ENCODE results near the gene SMPX.
"Not testable (repeated sequence)": the region's sequence is repeated elsewhere in the genome, so short reads cannot be mapped to it uniquely, and the experiment has no call there.

SMPX gene

GRCh38 chrX:21757960-21758359 is at the start of gene SMPX:
Gene SMPX, minus strand, starts transcription at chrX:21758116. Its CDS starts 3,826 bp downstream, at chrX:21754290.
- DNase-seq, result no peak

GRCh38 chrX:21806691-21807090 is 48.8 kb upstream of the SMPX start:
- DNase-seq, result no peak

GRCh38 chrX:21802839-21803238 is 44.9 kb upstream of the SMPX start:
- no peak for DNase-seq

- no peak for DNase-seq
These were observed 44.2 kb upstream of the SMPX start for GRCh38 chrX:21802054-21802670.

DNA sequence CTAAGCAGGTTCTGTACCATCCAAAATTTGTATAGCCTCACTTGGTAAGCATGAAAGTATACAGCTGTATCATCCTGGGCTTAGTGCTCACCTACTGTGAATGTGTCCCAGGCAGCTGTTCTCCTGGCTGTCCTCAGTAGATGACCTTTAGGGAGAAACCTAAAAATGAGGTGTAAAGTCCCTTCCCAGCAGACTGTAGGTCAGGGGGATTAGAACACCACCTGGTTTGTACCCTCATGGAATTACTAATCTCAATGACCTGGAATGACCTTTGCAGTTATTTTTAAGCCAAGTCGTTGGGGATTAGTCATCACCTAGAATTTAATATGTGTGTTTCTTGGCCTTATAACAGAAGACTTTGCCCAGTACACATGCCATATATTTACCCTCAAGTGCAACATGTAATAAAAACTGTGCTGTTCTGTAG is 42.4 kb upstream of the SMPX start:
- DNase-seq, result no peak

GRCh38 chrX:21799767-21800166 is 41.9 kb upstream of the SMPX start:
- no peak for DNase-seq

- DNase-seq, result no peak
These were observed 40.8 kb upstream of the SMPX start for GRCh38 chrX:21798677-21799219.

DNA sequence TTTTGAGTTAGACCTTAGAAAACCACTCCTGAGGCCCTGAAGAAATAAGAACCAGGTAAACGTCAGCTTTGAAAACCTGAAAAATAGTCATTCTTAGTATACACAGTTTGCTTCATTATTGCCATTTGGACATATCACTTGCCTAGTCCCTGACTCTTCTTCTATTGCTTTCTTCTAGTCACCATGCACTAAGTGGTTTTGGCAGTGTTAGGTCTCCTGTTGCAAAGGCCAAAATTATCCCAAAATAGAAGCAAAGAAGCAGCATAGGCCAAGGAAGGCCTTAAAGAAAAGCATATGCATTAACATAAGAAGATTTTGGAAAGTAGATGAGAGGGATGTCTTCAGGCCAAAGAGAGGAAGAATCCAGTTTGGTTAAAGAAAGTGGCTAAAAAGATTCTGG is 24.1 kb upstream of the SMPX start:
- no peak for DNase-seq

GRCh38 chrX:21781525-21781924 is 23.6 kb upstream of the SMPX start:
- DNase-seq, result no peak

GRCh38 chrX:21779095-21779494 is 21.2 kb upstream of the SMPX start:
- no peak for DNase-seq

DNA sequence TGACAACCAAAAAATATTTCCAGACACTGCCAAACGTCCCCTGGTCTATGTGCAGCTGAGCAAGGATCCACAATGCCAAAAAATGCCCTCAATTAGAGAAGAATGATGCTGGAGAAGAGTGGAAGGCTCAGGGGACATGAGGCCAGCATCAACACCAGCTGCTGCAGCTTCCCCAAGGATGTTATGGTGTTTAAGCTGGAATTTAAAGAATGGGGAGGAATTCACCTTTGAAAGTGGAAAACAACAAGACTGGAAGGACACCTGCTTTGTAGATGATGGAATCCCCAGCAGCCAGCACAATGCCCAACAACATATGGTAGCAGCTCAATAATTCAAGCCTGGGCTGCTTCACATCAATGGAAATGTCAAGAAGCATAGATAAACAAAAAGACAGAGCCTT is 20.3 kb upstream of the SMPX start:
- no peak for DNase-seq

DNA sequence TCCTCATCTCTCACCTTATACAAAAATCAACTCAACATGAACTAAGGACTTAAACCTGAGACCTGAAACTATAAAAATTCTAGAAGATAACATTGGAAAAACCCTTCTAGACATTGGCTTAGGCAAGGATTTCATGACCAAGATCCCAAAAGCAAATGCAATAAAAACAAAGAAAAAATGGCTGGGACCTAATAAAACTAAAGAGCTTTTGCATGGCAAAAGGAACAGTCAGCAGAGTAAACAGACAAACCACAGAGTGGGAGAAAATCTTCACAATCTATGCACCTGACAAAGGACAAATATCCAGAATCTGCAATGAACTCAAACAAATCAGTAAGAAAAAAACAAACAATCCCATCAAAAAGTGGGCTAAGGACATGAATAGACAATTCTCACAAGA is 17.2 kb upstream of the SMPX start:
- DNase-seq, result not testable (repeated sequence)

DNA sequence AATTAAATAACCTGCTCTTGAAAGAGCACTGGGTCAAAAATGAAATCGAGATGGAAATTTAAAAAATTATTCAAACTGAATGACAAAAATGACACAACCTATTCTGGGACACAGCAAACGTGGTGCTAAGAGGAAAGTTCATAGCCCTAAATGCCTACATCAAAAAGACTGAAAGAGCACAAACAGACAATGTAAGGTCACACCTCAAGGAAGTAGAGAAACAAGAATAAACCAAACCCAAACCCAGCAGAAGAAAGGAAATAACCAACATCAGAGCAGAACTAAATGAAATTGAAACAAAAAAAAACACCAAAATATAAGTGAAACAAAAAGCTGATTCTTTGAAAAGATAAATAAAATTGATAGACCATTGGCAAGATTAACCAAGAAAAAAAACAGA is 15.1 kb upstream of the SMPX start:
- DNase-seq, result not testable (repeated sequence)

DNA sequence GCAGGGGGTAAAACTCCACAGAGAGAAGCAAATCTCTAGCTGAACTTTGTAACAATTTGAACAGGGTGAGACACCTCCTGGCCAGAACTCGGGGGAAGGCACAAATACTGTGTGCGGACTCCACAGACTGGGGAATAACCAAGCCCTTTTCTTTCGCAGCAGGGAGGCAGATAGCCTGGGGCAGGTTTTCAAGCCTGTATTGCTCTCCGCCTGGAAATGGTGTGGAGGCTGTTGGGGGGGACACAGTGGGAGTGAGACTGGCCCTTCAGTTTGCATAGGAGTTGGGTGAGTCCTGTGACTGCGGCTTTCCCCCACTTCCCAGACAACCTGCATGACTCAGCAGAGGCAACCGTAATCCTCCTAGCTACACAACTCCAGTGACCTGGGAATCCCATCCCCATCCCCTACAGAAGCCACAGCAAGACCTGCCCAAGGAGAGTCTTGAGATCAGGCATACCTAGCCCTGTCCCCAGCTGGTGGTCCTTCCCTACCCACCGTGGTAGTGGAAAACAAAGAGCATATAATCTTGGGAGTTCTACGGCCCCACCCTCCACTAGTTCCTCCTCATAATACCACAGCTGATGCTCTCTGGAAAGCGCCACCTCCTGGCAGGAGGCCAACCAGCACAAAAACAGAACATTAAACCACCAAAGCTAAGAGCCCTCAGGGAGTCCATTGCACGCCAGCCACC is 12.9 kb upstream of the SMPX start:
- DNase-seq, result no peak

DNA sequence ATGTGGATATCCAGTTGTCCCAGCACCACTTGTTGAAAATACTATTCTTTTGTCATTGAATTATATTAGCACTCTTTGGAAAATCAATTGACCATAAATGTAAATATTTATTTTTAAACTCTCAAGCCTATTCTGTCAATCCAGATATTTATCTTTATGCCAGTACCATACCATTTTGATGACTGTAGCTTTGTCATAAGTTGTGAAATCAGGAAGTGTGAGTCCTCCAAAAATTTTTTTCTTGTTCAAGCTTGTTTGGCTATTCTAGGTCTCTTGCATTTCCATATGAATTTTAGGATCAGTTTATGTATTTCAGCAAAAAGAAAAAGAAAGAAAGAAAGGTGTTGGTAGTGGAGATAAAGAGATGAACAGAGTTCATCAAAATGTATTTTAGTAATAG is 8.2 kb upstream of the SMPX start:
- no peak for DNase-seq

DNA sequence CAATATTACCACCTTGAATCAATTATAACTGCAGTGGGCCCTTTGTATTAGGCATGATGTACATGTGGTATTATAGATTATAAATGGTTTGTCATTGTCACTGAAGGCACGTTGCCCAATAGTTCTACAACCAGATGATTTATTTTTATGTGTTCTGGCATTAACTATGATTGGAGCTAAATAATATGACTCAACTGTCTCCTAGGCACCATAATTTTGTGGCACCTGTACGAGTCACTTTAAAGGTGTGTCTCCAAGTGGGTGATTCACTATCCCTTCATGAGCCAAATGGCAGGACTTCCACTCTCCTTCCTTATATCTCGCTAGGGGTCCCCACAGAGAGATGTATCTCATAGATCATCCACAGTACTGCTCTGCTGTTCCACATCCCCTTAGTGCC is 6.1 kb upstream of the SMPX start:
- no peak for DNase-seq

DNA sequence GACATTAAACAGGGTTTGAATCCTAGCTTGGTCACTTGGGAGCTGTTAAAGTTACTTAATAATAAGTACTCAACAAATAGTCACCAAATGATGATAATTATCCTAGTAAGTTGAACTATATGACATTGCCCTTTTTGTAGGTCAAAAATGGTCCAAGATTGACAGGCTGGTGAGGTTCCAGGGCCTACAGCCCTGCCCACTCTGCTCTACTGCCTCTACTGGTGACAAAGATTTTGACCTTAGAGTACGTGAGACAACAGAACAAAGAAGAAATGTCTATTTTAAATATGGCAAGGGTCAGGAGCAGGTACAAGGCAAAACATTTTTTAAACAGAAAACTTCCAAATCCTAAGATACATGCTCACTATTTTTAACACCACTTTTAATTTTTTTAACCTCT is 572 bp upstream of the SMPX start:
- no peak for DNase-seq

GRCh38 chrX:21756785-21757529 is 959 bp downstream of the SMPX start:
- no peak for DNase-seq

GRCh38 chrX:21749924-21750323 is 8.0 kb downstream of the SMPX start:
- no peak for DNase-seq

DNA sequence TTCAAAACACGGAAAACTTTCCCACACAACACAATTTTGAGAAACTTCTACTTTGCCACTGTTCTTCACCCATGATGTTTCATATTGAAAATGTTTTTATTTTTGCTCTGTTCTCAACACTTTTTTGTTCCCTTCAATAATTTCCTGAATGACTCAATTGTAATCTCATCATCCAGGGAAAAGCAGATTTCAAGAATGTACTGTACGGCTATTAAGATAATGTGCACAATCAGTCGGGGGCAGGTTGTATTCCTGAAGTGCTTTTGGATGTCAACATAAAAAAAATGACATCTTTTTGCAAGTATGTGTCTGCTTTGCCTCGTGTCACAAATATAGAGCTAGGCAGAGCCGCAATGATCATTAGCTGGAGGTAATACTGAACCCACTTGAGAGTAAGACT is 9.7 kb downstream of the SMPX start:
- DNase-seq, result no peak

DNA sequence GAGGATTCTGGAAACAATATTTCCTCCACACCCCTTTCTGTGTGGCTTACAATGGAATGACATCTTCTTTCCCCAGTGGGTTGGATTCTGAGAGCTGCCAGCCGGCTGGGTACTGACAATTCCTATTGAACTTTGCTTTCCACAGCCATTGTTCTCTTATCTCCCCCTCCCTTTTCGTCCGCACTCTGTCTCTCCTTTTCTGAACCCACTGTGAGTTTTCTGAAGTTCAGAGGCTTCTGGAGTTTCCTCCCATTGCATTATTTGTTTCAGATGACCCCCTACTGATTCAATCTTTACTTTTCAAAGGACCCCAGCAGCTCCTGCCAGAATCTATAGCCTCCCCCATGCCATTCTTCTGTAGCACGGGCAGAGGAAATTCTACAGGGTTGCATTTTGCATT is 10.4 kb downstream of the SMPX start:
- peak; percentile 35 for DNase-seq

DNA sequence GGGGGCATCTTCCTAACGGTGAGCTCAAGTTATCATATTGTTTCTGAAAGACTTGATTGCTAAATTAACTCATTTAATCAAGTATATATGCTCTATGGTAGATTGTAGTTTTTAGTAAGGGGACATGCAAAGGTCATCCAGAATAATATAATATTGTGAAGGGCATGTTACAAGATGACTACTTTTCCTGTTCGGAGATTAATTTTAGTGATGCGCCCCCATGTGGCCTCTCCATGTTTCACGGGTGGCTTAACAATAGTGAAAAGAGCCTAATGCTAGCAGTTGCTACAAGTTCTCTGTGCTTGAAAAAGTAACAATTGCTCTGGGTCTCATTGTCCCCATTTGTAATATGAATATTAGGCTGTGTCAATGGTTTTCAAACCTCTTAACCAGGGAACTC is 12.2 kb downstream of the SMPX start:
- DNase-seq, result no peak

- DNase-seq, result no peak
These were observed 13.2 kb downstream of the SMPX start for GRCh38 chrX:21744721-21745120.

DNA sequence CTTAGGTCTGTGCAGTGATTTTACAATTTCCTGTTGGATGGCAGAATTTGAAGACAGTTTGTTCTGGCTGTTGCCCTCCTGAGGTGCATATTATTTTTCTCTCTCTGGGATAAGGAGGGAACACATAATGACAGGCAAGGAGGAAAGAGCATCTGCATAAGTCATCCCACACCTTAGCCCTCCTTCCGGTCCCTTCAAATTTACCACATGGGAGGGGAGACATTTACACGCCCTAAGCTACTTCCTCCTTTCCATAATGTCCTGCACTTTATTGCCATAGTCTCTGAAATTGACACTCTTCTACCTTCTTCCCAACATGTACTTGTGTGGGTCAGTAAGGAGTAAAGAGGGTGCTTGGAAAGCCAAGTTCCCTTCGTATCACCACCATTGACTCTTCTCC is 13.9 kb downstream of the SMPX start:
- DNase-seq, result no peak

Measured in retina (tissue), 1 donor.